Hepatocyte (in vitro differentiated cells): ENCODE data around the gene LRRC75B. TPM values are rescaled to one million over a fixed set of nuclear protein-coding genes. Genes with fewer than 3 reads are reported as not detected.

Source experiments
- DNase-seq: peaks from one replicate; pipeline ENCODE4 v3.0.0-alpha.2; 2016; ENCODE audit warnings: low spot score
- H2AFZ ChIP-seq: fragments of 200-600 bp; sonication (generic); 2 replicates; pipeline ENCODE4 v1.6.0; 2016; ENCODE audit warnings: antibody characterized with exemption, mild to moderate bottlenecking
- H3K27ac ChIP-seq: fragments of 200-600 bp; sonication (generic); 2 replicates; pipeline ENCODE4 v1.5.1; 2016; ENCODE audit warnings: mild to moderate bottlenecking
- H3K27me3 ChIP-seq: fragments of 200-600 bp; sonication (generic); 2 replicates; pipeline ENCODE4 v1.6.1; 2016
- H3K36me3 ChIP-seq: fragments of 200-600 bp; sonication (generic); replicated peaks from 2 replicates; pipeline ENCODE4 v1.5.1; 2016; ENCODE audit warnings: low read depth; ENCODE audit not compliant: insufficient read depth
- H3K4me1 ChIP-seq: fragments of 200-600 bp; sonication (generic); 2 replicates; pipeline ENCODE4 v1.5.1; 2016; ENCODE audit warnings: mild to moderate bottlenecking, moderate library complexity; ENCODE audit not compliant: insufficient read depth
- H3K4me2 ChIP-seq: fragments of 200-600 bp; sonication (generic); 2 replicates; pipeline ENCODE4 v1.6.0; 2016
- H3K4me3 ChIP-seq: fragments of 200-600 bp; sonication (generic); 2 replicates; pipeline ENCODE4 v1.5.1; 2016; ENCODE audit warnings: mild to moderate bottlenecking
- H3K79me2 ChIP-seq: fragments of 200-600 bp; sonication (generic); 2 replicates; pipeline ENCODE4 v1.6.0; 2017; ENCODE audit warnings: mild to moderate bottlenecking
- H3K9me2 ChIP-seq: fragments of 200-600 bp; sonication (generic); replicated peaks from 2 replicates; pipeline ENCODE4 v1.6.0; 2017; ENCODE audit warnings: mild to moderate bottlenecking; ENCODE audit not compliant: insufficient read depth
- H3K9me3 ChIP-seq: fragments of 200-600 bp; sonication (generic); 2 replicates; pipeline ENCODE4 v1.5.1; 2016; ENCODE audit warnings: low read depth, mild to moderate bottlenecking
- H4K20me1 ChIP-seq: fragments of 200-600 bp; sonication (generic); 2 replicates; pipeline ENCODE4 v1.6.0; 2016; ENCODE audit warnings: mild to moderate bottlenecking; ENCODE audit not compliant: insufficient read depth, poor library complexity, severe bottlenecking
- CTCF ChIP-seq: fragments of 200-600 bp; sonication (generic); IDR thresholded peaks from 2 replicates; pipeline ENCODE4 v1.5.1; 2016; ENCODE audit warnings: antibody characterized with exemption, mild to moderate bottlenecking; ENCODE audit not compliant: poor library complexity
- EZH2 ChIP-seq: fragments of 200-600 bp; sonication (generic); IDR thresholded peaks from 2 replicates; pipeline ENCODE4 v1.6.1; 2016; ENCODE audit warnings: antibody characterized with exemption, mild to moderate bottlenecking, borderline replicate concordance
- EZH2phosphoT487 ChIP-seq: fragments of 200-600 bp; sonication (generic); IDR thresholded peaks from one replicate; pipeline ENCODE4 v1.6.1; 2018; ENCODE audit warnings: antibody characterized with exemption, mild to moderate bottlenecking, low read depth, moderate library complexity; ENCODE audit not compliant: unreplicated experiment, severe bottlenecking
- WGBS: methylation state at CpG from one replicate; pipeline ENCODE4 v1.1.6; 2016; ENCODE audit warnings: low lambda C conversion rate; ENCODE audit errors: missing lambda C conversion rate; 5-methylcytosine and 5-hydroxymethylcytosine counted together
- polyA plus RNA-seq: library from polyadenylated mRNA; unstranded; fragments of >200 nt; fragmentation: Nextera tagmentation; extraction: Ambion mirVana; gene quantifications from 2 replicates; pipeline ENCODE4 v1.2.1, GENCODE V29; 2016
- total RNA-seq: library from RNA; depleted of rRNA; stranded (reverse); fragments of >200 nt; gene quantifications from 2 replicates; pipeline ENCODE4 v1.2.3, GENCODE V29; 2014

Gene LRRC75B
- total and polyA plus RNA-seq, 2 experiments from 2014 or later: 19.5 to 34.5 TPM

GRCh38 chr22:24583221-24584165 is 9.4 kb downstream of the LRRC75B start:
- WGBS: 68% methylated on average over 19 of the region's 19 CpGs
- Histone ChIP-seq H3K79me2 (no peaks in the 10 kb centered on the region), H3K27me3 (no peaks in the 10 kb centered on the region), H3K36me3 (no peaks in the 10 kb centered on the region), H3K27ac (peak overlapping the region; percentile 49), H3K4me2 (peak overlapping the region; percentile 51), H3K9me3 (no peaks in the 10 kb centered on the region), H4K20me1 (no peaks in the 10 kb centered on the region), H3K4me1 (peaks cover 29% of the 10 kb centered on the region), H3K9me2 (no peaks in the 10 kb centered on the region), H3K4me3 (no peak overlapping the region), H2AFZ (no peak overlapping the region)
- TF ChIP-seq EZH2phosphoT487 (no peak), EZH2 (no peak), CTCF (no peak)
- peak; percentile 58 for DNase-seq

- H3K4me1 ChIP-seq: peaks cover 36% of the 10 kb centered on the region
- H3K9me3 ChIP-seq: no peaks in the 10 kb centered on the region
- H3K27ac ChIP-seq: no peak overlapping the region
- no peak for DNase-seq
- no peak for TF ChIP-seq EZH2
- TF ChIP-seq CTCF: no peak
- TF ChIP-seq EZH2phosphoT487: no peak
- H4K20me1 ChIP-seq: no peaks in the 10 kb centered on the region
- no peak overlapping the region for H3K4me2 ChIP-seq
- no peaks in the 10 kb centered on the region for H3K79me2 ChIP-seq
- no peak overlapping the region for H3K4me3 ChIP-seq
- H3K36me3 ChIP-seq: no peaks in the 10 kb centered on the region
- no peaks in the 10 kb centered on the region for H3K9me2 ChIP-seq
- no peaks in the 10 kb centered on the region for H3K27me3 ChIP-seq
- no peak overlapping the region for H2AFZ ChIP-seq
- whole genome bisulfite sequencing: 97% methylated on average over 12 of the region's 12 CpGs
Measured at GRCh38 chr22:24582056-24582814, 10.6 kb downstream of the LRRC75B start.

GRCh38 chr22:24580276-24580675 is 12.6 kb downstream of the LRRC75B start:
- no peak for TF ChIP-seq EZH2
- no peak for TF ChIP-seq EZH2phosphoT487
- TF ChIP-seq CTCF: no peak
- H4K20me1 ChIP-seq: no peaks in the 10 kb centered on the region
- no peak overlapping the region for H2AFZ ChIP-seq
- peak overlapping the region; percentile 84 for H3K27ac ChIP-seq
- peaks cover 36% of the 10 kb centered on the region for H3K4me1 ChIP-seq
- H3K4me3 ChIP-seq: no peak overlapping the region
- no peaks in the 10 kb centered on the region for H3K27me3 ChIP-seq
- H3K4me2 ChIP-seq: no peak overlapping the region
- no peaks in the 10 kb centered on the region for H3K79me2 ChIP-seq
- no peaks in the 10 kb centered on the region for H3K9me2 ChIP-seq
- DNase-seq: no peak
- WGBS: 79% methylated on average over 2 of the region's 2 CpGs
- no peaks in the 10 kb centered on the region for H3K9me3 ChIP-seq
- H3K36me3 ChIP-seq: no peaks in the 10 kb centered on the region
